HG03558 (cell line): Measurements from ENCODE around the gene CAMK4.
A peak's percentile ranks its signal among the peaks of the same experiment; 100 is the strongest.
"Not testable (repeated sequence)": the region's sequence is repeated elsewhere in the genome, so short reads cannot be mapped to it uniquely, and the experiment has no call there.

Source experiments
- ATAC-seq: cut with Tn5 transposase; IDR thresholded peaks from one replicate; pipeline ENCODE4 v1.9.1; 2021; ENCODE audit warnings: moderate number of reproducible peaks; ENCODE audit not compliant: unreplicated experiment; ENCODE audit errors: extremely low read depth

Gene CAMK4

DNA sequence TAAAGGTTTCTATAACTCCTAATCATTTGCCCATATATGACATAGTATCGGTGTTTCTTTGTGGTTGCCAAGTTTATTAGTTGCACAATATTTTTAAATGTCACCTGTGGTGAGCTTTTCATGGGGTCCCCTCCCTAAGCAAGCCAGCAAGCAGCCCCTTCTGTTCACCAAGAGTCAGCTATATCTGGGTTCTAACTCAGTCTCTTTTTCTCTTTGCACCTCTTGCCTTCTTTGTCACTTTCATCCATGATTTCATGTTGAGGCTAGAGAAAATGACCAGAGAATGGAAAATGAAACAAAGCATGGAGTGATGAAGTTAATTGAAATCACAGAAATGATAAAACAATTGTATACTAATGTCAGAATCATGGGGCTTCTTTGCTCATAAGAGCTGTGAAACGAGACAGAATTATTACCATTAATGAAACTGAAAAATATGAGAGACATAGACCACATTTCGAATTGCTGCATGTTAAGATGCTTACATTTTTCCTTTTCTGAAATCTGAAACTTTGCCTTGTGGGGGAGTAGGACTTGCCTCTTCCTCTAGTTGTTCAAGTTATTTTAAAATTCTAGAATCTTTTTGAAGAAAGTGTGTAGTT is 75.7 kb downstream of the CAMK4 start:
- ATAC-seq = no peak

GRCh38 chr5:111301264-111301663 is 77.1 kb downstream of the CAMK4 start:
- no peak for ATAC-seq

- not testable (repeated sequence) for ATAC-seq
Observed at GRCh38 chr5:111302043-111302442, 77.9 kb downstream of the CAMK4 start.

DNA sequence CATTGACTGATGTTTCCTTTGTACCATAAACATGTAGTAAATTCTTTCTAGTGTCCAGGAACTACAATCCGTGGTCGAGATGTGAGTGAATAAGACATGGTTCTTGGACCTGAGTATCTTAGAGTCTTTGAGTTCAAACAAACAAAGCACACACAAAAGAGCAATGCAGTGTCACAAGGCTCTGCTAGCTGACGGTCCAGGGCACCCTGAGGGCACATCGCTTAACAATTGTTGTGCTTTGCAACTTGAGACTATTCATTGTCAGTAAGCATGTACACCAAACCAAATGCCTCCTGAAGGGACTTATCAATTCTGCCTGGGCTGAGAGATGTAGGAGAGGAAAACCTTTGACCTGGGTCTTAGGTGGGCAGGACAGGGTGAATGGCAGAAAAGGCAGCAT is 84.8 kb downstream of the CAMK4 start:
- no peak for ATAC-seq

- ATAC-seq = no peak
Observed at GRCh38 chr5:111309384-111309783, 85.2 kb downstream of the CAMK4 start.

DNA sequence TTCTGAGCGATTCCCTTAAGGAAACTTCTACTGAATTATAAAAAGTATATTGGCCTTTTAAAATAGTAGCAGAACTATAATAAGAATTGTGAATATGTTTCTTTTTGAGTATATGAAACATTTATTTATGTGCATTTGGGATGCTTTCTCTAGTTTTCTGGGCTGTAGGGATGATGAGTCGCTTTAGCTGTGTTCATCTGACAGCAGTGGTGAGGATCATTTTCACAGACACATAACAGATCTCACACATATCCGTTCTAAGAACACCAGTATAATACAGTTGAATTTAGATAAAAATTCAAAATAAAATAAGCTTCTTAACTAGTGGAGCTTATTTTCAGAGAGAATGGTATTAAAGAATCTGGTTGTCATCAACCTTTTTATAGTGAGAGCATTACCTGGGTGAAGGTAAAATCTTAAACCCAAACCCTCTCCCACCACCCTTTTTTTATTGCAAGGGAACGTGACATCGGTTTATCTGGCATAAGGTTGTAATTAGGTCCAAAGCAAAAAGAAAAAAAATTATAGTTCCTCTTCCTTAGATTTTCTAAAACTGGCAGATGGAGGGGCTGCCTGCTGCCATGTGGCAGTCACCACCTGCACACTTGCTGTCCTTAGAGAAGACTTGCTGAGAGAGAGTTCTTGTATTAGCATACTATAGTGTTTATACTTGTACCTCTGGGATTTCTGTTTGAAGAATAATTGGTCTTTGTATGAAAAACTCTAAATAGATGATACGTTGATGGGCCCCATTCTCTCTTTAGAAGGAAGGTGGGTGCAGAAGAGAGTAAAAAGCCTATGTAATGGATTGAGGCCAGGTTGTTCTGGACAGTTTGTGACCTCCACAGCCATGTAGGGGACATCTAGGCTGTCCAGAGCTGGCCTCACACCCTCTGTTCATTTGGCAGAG is 86.8 kb downstream of the CAMK4 start:
- ATAC-seq = no peak

DNA sequence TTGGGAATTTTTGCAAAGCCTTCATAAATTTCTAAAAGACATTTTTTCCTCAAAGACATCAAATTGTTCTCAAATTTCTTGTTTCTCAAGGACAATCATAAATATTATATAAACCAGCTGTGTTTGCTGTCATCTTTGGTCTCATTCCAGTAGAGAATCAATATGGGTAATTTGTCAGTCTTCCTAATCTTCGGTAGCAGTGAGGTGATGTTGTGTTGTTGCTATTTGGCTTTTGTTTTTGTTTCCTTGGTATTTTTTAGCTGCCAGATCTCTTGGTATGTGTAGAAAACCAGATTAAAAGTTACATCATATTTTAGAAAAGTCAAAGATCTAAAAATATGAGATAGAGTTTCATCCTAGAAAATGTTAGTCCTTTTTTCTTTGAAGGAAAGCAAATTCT is 87.5 kb downstream of the CAMK4 start:
- ATAC-seq = no peak

- ATAC-seq = no peak
Observed at GRCh38 chr5:111313017-111313724, 89.0 kb downstream of the CAMK4 start.

DNA sequence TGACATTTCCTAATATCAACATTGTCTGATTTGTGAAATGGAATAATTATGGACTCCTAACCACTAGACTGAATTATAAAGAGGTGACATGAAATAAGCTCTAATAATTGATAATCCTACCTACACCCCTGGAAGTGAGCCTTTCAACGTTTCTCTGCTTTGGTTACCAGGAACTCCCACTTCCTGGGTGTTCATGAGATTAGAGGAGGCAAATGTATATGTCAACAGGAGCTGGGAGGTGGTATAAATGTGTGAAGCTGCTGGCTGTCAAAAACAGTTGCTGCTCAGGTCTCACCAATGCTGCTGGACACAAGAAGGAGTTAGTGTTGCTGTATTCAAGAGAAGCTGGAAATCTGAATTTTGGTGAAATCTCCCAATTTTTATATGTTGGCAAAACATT is 96.8 kb downstream of the CAMK4 start:
- no peak for ATAC-seq

DNA sequence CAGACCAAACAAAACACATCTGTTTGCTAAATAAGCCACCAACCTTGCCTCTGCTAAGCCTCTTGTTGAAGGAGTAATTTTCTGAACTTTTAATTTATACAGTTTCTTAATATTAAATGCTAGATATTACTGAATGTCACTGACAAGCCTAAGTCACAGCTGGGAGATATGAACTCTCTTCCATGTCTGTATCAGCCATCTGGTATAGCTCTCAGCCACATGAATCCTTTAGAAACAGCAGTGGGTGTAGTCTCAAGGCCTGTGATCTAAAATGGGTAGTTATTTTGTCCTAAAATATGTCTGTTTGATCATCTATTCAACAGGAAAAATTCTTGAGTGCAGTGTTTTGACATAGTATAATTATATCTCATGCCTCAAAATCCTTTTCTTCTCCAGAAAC is 97.2 kb downstream of the CAMK4 start:
- ATAC-seq = no peak

GRCh38 chr5:111326551-111326950 is 102.4 kb downstream of the CAMK4 start:
- no peak for ATAC-seq

DNA sequence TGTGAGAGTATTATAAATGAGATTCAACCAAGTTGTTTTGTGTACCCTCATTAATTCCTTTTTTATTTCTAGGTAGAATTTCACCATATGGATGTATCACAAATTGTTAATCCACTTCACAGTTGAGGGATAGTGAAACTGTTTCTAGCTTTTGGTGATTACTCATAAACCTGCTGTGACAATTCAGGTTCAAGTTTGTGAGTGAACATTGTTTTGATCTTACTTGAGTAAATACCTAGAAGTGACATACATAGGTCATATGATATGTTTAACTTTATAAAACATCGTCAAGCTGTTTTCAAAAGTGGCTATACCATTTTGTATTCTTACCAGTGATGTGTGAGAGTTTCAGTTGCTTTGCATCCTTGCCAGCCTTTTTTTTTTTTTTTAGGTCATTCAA is 112.9 kb downstream of the CAMK4 start:
- ATAC-seq = no peak

DNA sequence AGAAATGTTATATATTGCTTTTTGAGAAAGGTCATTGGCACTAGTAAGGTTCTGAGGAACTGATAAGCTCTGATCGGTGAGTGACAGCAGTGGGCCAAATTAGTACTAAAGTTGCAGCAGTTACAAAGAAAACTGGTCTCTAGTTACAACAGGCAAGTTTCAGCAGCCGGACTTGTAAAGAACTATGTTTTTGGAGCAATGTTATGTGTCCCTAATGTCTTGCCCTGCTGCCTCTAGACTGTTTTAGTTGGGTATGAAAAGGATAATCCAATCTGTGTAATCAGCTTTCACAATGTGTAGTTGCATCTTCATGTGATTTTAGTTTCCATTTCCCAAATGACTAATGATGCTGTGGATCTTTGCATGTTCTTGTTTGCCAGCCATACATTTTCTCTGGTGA is 113.5 kb downstream of the CAMK4 start:
- ATAC-seq = peak; percentile 35

DNA sequence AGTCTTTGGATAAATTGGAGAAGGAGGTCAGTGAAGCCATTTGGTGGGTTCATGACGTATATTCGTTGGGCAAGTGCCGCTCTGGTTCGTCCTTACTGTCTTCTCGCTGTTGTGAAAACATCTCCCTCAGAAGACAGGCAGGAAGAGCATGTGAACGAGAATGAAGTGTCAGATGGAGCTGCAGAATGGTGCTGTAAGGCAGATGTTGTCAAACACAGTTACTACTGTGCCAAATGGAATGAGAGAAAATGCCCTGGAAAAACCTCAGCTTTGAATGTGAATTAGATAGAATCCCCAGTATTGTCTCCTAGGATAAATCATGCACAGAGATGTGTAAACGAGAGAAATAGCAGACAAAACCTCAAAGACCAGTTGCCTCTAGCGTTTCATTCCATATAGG is 121.5 kb downstream of the CAMK4 start:
- no peak for ATAC-seq

DNA sequence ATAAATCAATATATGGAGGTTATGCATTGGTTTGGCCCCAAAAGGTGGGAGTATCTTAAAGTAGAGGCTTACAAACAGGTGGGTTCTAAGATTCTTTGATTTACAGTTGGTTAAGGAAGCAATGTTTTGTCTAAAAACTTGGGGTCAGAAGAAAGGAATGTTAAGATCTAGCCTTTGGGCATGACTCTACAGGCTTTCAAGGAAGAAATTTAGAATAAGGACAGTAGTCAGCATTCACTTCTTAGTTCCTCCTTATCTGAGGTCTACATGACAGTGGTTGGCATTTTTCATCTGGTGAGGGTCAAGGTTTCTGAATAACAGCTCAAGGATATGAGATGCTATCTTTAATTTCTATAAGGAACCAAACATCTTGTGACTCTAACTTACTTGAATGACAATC is 122.8 kb downstream of the CAMK4 start:
- no peak for ATAC-seq

DNA sequence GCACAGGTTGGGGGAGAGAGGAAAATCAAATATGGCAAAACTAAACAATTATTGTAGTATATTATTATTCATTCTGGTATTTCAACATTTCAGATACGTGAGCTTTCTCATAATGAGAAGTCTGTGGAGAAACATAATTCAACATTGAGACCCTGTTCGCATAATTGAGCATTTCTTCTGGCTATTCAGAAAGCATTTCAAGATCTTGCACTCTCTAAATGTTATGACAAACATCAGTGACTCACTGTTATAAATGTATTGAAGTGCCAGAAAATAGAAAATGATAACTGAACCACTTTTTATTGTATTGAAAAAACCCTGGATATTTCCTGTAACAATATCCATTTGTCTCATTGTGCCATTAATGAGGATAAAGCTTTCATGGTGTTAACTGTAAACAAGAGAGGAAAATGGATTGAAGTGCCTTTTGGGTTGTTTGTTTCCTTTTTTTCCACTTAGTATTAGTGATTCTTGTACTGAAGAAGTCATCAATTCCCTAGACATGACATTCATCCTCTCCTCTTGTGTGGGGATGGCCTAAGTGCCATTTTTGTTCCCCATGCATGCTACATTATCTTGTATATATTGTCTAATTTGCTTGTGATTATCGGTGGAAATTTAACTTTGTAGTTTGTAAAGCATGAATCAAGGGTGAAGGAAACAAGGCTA is 124.6 kb downstream of the CAMK4 start:
- ATAC-seq = no peak

- ATAC-seq = no peak
Observed at GRCh38 chr5:111349429-111349828, 125.2 kb downstream of the CAMK4 start.

DNA sequence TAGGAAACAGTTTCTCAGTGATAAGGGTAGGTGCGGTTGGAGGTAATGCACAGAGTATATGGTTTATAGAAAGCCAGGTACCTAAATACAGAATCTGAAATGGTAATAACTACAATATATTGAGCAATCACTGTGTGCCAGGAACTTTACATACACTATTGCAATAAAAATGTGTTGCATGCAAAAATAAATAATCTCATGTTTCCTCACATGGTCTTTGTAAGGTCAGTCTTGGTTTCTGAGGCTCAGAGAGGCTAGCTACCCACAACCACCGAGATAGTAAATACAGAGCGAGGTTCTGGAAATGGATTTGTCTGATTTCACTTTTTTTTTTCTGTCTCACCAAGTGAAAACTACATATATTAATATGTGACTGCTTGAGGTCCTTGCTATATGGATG is 128.9 kb downstream of the CAMK4 start:
- no peak for ATAC-seq

GRCh38 chr5:111358726-111359125 is 134.5 kb downstream of the CAMK4 start:
- not testable (repeated sequence) for ATAC-seq

GRCh38 chr5:111360173-111360572 is 136.0 kb downstream of the CAMK4 start:
- ATAC-seq = no peak

- no peak for ATAC-seq
Observed at GRCh38 chr5:111364992-111365391, 140.8 kb downstream of the CAMK4 start.
